Activated naive CD8-positive, alpha-beta T cell (primary cell): ENCODE data around the gene TAL1.
"Not testable (repeated sequence)": the region's sequence is repeated elsewhere in the genome, so short reads cannot be mapped to it uniquely, and the experiment has no call there.

Source experiments
- H3K27ac Mint-ChIP-seq: one replicate; pipeline ENCODE4 v1.8.0; 2021; ENCODE audit warnings: mixed read lengths
- H3K27me3 Mint-ChIP-seq: one replicate; pipeline ENCODE4 v1.8.0; 2021; ENCODE audit warnings: mixed read lengths
- H3K36me3 Mint-ChIP-seq: one replicate; pipeline ENCODE4 v1.8.0; 2021; ENCODE audit warnings: mixed read lengths
- H3K4me1 Mint-ChIP-seq: one replicate; pipeline ENCODE4 v1.8.0; 2021; ENCODE audit warnings: low read depth, mixed read lengths
- H3K4me3 Mint-ChIP-seq: one replicate; pipeline ENCODE4 v1.8.0; 2021; ENCODE audit warnings: mild to moderate bottlenecking, mixed read lengths
- H3K9me3 Mint-ChIP-seq: one replicate; pipeline ENCODE4 v1.8.0; 2021; ENCODE audit warnings: low read depth, mixed read lengths

Gene TAL1

DNA sequence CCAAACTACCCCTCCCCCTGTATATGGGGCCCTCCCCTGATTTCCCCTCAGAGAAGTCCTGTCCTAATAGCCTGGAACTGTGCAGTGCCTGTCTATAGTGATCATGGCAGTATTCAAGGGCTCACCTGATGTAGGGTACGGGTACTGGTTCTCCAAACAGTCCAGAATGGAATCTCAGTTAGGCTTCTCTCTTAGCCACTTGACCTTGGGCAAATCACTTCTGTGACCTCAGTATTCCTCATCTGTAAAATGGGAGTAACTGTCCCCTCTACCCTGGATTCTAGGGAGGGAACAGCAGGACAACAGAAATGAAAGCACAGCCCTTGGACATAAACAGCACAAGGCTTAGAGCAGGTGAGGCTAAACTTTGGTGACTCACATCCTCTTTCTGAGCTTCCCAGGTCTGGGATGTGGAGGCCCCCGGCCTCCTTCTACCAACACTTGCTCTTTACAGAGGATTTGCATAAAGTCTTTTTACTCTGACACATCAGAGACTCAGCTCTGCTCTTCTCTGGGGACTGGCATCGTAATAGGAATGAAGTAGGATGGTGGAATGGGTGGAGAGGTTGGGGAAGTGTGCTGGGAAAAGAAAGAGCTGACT, 22.2 kb downstream of the TAL1 start:
- Mint-ChIP-seq H3K27me3 (peaks cover 6% of the 10 kb centered on the region), H3K4me3 (no peak overlapping the region)

DNA sequence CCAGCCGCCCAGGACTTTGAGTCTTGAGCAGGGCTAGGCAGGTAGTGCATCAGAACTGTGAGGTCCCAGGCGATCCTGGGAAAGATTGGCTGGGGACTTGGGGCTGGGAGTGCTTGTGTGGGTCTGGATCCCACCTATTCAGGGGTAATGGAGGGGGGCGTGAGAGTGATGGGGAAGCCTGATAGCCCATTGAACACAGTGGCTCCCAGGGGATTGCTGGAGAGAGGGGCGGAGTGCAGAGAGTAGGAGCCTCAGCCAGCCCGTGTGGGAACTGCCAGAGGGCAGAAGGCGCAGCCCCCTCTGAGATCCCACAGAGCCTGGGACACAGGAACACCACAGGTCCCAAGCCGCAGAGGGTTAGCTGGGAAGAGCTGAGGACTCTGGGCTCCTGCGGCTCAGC, 22.9 kb downstream of the TAL1 start:
- Mint-ChIP-seq H3K27me3 (peaks cover 10% of the 10 kb centered on the region), H3K9me3 (no peaks in the 10 kb centered on the region), H3K36me3 (no peaks in the 10 kb centered on the region), H3K4me3 (no peak overlapping the region), H3K27ac (no peak overlapping the region), H3K4me1 (no peaks in the 10 kb centered on the region)

More for the DNA sequence above, 22.2 kb downstream of the TAL1 start:
- H3K36me3 Mint-ChIP-seq = no peaks in the 10 kb centered on the region
- H3K27ac Mint-ChIP-seq = no peak overlapping the region
- no peaks in the 10 kb centered on the region for H3K4me1 Mint-ChIP-seq
- no peaks in the 10 kb centered on the region for H3K9me3 Mint-ChIP-seq

DNA sequence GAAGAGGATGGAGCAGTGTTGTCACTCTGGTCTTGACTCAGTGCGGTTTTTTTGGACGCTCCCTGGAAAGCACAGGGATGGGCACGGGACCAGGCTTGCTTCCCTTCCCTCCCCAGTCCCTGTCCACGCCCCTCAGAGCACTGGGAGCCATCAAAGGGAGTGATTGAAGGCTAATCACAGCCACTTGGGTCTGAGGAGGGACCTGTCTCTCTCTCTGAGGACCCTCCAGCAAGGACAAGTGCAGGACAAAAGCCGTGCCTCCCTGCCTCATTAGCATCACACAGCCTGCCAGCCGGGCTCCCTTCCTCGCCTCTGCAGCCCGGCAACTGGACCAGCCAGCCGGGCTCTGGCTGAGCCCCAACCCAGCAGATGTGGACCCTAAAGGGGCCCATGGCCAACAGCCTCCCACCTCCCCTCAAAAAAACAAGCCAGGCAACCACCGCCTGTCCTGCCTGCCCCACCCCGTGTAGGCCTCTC, 23.6 kb downstream of the TAL1 start:
- H3K4me3 Mint-ChIP-seq = no peak overlapping the region

DNA sequence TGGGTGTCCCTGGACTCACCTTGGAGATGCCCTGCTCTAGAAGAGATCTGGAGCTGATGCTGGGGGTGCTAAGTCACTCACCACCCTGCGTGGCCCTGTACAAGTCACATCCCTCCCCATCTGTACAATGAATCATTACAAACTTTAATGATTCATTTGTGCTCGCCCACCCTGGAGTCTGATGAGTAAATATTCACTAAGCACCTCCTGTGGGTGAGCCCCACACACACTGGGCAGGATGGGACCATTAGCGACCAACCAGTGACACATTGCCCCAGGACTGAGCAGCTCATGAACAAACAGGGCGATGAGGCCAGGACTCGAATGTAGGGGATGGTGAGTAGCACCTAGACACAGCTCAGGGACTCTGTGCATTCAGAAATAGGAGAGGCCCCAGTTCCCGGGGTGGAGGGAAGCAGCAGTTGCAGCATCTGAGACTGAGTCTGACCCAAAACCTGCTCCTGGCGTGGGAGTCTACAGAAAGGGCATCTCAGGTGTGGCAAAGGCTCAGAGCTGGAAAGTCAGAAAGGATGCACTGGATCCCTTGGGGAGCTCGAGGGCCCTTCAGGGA, 24.1 kb downstream of the TAL1 start:
- no peaks in the 10 kb centered on the region for H3K4me1 Mint-ChIP-seq
- no peaks in the 10 kb centered on the region for H3K9me3 Mint-ChIP-seq
- H3K27me3 Mint-ChIP-seq = peaks cover 19% of the 10 kb centered on the region
- no peak overlapping the region for H3K4me3 Mint-ChIP-seq
- H3K36me3 Mint-ChIP-seq = no peaks in the 10 kb centered on the region
- H3K27ac Mint-ChIP-seq = no peak overlapping the region

More for the DNA sequence above, 23.6 kb downstream of the TAL1 start:
- Mint-ChIP-seq H3K4me1 (no peaks in the 10 kb centered on the region), H3K27me3 (peaks cover 15% of the 10 kb centered on the region), H3K36me3 (no peaks in the 10 kb centered on the region), H3K27ac (no peak overlapping the region), H3K9me3 (no peaks in the 10 kb centered on the region)

DNA sequence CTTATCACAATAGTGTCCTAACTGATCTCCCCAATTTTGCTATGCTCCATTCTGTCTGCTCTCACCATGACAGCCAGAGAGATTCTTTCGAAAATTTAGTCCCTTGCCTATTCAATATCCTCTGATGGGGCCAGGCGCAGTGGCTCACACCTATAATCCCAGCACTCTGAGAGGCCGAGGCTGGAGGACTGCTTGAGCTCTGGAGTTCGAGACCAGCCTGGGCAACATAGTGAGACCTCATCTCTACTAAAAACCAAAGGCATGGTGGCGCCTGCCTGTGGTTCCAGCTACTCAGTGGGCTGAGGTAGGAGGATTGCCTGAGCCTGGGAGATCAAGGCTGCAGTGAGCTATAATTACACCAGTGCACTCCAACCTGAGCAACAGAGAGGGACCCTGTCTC, 26.1 kb downstream of the TAL1 start:
- no peak overlapping the region for H3K27ac Mint-ChIP-seq
- peaks cover 21% of the 10 kb centered on the region for H3K27me3 Mint-ChIP-seq
- H3K9me3 Mint-ChIP-seq = no peaks in the 10 kb centered on the region
- no peaks in the 10 kb centered on the region for H3K36me3 Mint-ChIP-seq
- H3K4me1 Mint-ChIP-seq = no peaks in the 10 kb centered on the region
- no peak overlapping the region for H3K4me3 Mint-ChIP-seq

DNA sequence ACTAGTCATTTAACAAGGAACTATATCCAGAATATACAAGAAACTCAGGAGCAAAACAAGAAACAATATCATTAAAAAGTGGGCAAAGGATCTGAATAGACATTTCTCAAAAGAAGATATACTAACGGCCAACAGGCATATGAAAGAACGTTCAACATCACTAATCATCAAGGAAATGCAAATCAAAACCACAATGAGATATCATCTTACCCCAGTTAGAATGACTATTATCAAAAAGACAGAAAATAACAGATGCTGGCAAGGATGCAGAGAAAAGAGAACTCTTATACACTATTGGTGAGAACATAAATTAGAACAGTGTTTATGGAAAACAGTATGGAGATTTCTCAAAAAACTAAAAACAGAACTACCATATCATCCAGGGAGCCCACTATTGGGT, 28.5 kb downstream of the TAL1 start:
- not testable (repeated sequence) for H3K27ac Mint-ChIP-seq, H3K36me3 Mint-ChIP-seq, H3K4me3 Mint-ChIP-seq, H3K4me1 Mint-ChIP-seq, H3K9me3 Mint-ChIP-seq
- H3K27me3 Mint-ChIP-seq = peaks cover 27% of the 10 kb centered on the region

DNA sequence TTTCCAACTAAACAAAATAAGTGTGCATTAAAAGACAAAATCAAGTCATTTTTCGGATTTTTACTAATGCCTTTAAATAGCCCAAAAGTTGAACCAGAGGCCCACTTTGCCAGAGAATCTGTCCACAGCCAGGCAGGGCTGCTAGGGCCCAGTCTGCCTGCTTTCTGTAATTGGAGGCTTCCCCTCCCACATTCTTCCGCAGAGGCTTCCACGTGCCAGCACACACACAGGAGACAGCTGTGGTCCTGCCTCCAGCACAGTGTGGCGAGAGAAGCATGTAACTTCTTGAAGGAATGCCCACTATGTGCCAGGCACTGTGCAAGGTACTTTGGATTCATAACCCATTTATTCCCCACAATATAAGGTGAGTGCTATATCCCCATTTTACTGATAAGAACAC, 30.8 kb downstream of the TAL1 start:
- Mint-ChIP-seq H3K27me3 (peaks cover 27% of the 10 kb centered on the region), H3K9me3 (no peaks in the 10 kb centered on the region), H3K36me3 (no peaks in the 10 kb centered on the region), H3K4me1 (no peaks in the 10 kb centered on the region), H3K27ac (no peak overlapping the region), H3K4me3 (no peak overlapping the region)

DNA sequence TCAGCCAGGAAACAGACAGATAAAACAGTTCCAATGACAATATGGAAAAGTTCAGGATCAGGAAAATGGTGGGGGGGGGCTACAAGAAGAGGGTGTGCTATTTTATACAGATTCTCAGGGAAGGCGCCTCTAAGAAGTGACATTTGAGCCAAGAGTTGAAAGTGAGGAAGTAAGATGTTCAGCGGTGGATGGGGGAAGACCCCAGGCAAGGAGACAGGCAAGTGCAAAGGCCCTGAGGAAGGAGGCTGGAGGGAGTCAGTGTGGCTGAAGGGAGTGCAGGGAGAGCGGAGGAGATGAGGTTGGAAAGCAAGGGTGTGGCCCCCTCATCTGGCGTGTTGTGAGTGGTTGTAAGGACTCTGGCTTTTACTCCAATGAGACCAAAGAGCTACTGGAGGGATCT, 33.8 kb downstream of the TAL1 start:
- no peaks in the 10 kb centered on the region for H3K4me1 Mint-ChIP-seq
- no peaks in the 10 kb centered on the region for H3K9me3 Mint-ChIP-seq
- H3K27ac Mint-ChIP-seq = no peak overlapping the region
- H3K36me3 Mint-ChIP-seq = no peaks in the 10 kb centered on the region
- H3K27me3 Mint-ChIP-seq = peaks cover 20% of the 10 kb centered on the region
- no peak overlapping the region for H3K4me3 Mint-ChIP-seq

DNA sequence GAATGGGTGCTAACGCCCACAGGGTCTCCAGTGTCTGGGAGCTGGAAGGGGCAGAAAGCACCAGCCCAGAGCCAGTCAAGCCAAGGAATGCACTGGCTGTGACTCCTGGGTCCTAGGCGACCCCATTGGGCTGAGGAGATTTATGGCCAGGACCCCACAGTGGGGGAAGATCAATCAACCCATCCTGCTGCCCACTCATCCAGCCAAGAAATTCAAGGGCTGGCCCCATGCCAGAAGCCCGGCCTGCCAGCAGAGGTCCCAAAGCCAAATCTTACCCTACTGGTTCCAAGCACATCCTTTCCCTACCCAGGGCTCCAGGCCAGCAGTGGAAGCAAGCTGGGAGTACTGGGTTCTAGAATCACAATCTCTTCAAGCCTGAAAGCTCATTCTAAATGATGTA, 35.4 kb downstream of the TAL1 start:
- Mint-ChIP-seq H3K9me3 (no peaks in the 10 kb centered on the region), H3K36me3 (no peaks in the 10 kb centered on the region), H3K27ac (no peak overlapping the region), H3K4me1 (no peaks in the 10 kb centered on the region), H3K27me3 (peaks cover 18% of the 10 kb centered on the region), H3K4me3 (no peak overlapping the region)

DNA sequence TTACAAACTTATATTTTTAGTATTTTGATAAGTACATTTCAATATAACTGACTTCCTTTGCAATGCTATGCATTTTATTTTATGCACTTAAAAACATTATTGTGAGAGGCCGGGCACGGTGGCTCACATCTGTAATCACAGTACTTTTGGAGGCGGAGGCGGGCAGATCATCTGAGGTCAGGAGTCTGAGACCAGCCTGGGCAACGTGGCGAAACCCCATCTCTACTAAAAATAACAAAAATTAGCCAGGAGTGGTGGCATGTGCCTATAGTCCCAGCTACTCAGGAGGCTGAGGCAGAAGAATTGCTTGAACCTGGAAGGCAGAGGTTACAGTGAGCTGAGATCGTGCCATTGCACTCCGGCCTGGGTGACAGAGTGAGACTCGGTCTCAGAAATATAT, 36.0 kb downstream of the TAL1 start:
- H3K27ac Mint-ChIP-seq, H3K9me3 Mint-ChIP-seq, H3K36me3 Mint-ChIP-seq, H3K4me1 Mint-ChIP-seq, H3K4me3 Mint-ChIP-seq: not testable (repeated sequence)
- peaks cover 17% of the 10 kb centered on the region for H3K27me3 Mint-ChIP-seq

DNA sequence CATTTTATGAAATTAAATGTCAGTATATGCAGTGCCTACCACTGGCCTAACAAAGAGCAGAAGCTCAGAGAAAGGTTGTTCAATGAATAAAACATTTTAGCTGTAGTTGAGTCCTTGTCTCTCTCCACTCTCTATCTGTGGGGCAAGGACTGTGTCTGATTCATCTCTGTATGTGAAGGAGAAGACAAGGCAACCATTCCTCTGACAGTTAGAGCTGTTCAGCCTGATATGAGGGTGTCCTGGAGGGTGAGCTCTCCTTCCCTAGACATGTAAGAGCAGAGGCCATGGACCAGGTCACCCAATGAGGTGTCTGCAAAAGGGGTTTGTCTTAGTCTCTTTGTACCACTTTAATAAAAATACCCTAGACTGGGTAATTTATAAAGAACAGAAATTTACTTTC, 37.7 kb downstream of the TAL1 start:
- Mint-ChIP-seq H3K36me3 (no peaks in the 10 kb centered on the region), H3K27ac (no peak overlapping the region), H3K27me3 (peaks cover 17% of the 10 kb centered on the region)

DNA sequence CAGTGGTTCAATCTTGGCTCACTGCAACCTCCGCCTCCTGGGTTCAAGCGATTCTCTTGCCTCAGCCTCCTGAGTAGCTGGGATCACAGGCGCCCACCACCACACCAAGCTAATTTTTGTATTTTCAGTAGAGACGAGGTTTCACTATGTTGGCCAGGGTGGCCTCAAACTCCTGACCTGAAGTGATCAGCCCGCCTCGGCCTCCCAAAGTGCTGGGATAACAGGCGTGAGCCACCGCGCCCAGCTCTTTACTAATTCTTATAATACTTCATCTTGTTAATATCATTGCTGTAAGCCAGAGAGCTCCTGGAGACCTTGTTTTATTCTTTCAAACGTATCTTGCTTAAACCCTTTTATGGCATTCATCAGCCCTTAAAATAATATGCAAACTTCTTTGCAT, 38.5 kb downstream of the TAL1 start:
- H3K4me1 Mint-ChIP-seq, H3K27me3 Mint-ChIP-seq, H3K27ac Mint-ChIP-seq, H3K4me3 Mint-ChIP-seq, H3K9me3 Mint-ChIP-seq, H3K36me3 Mint-ChIP-seq: not testable (repeated sequence)

More for the DNA sequence above, 37.7 kb downstream of the TAL1 start:
- H3K4me1 Mint-ChIP-seq = no peaks in the 10 kb centered on the region
- no peaks in the 10 kb centered on the region for H3K9me3 Mint-ChIP-seq
- no peak overlapping the region for H3K4me3 Mint-ChIP-seq

DNA sequence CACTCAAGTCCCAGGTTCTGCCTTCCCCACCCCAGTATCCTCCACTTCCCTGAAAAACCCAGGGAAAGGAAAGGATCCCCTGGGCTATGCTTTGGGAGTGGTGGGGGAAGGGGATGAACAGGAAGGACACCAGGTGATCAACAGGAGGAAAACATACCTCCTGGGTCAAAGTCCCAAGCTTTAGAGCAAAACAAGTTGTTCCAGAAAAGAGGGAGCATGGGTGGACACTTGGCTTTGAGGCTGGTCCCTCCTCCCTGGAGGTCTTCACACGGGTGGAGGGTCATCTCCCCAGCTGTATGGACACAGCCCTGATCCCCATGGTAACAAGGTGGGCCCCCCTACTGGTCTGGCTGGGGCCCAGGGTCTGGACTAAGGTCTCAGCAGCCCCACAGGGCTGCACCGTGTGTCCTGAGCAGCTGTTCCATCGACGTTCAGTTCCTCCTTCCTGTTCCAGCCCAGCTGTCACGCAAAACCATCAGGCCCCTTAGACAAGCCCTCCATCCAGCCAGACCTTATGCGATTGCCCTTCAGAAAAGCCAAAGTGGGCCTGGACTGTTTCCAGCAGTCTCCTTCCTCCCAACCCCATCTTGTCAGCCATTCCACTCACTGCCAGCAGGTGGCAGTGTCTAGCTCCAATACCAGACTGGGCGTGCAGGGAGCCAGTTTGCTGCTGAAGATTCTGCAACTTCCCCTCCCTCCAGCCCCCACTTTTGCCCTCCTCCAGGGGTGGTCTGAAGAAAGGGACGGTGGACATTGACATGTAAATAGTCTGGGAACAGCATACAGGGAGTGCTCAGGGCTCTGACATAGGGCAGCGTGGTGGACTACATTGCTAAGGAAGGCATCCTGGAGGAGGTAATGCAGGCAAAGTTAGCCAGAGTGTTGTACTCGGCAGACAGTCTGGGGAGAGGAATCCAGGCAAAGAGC, 39.3 kb downstream of the TAL1 start:
- H3K4me3 Mint-ChIP-seq = no peak overlapping the region
- peaks cover 4% of the 10 kb centered on the region for H3K27me3 Mint-ChIP-seq
- H3K27ac Mint-ChIP-seq = no peak overlapping the region
- no peaks in the 10 kb centered on the region for H3K36me3 Mint-ChIP-seq
- no peaks in the 10 kb centered on the region for H3K4me1 Mint-ChIP-seq
- no peaks in the 10 kb centered on the region for H3K9me3 Mint-ChIP-seq

DNA sequence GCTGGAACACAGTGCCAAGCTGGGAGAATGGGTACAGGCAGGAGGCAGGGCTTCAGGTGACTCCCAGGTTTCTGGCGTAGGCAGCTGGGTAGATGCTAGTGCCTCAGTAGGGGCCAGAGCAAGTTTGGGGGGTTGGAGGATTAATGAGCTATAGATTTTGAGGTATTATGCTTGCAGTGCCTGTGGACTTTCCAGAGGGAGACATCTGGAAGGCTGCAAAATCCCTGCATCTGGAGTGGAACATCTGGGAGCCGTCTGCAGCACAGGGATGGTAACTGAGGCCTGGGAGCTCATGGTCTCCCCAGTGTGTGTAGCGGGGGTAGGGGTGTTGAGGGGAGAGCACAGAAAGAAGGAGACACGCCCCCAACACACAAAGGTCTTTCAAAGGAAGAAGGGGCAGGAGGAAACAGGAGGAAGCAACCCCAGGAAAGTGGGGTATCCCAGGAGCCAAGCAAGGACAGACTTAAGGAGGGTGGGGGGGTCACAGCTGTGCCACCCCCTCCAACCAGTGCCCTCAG, 40.0 kb downstream of the TAL1 start:
- peaks cover 4% of the 10 kb centered on the region for H3K27me3 Mint-ChIP-seq
- H3K27ac Mint-ChIP-seq = no peak overlapping the region
- no peaks in the 10 kb centered on the region for H3K9me3 Mint-ChIP-seq
- H3K4me3 Mint-ChIP-seq = no peak overlapping the region
- H3K36me3 Mint-ChIP-seq = no peaks in the 10 kb centered on the region
- H3K4me1 Mint-ChIP-seq = no peaks in the 10 kb centered on the region

DNA sequence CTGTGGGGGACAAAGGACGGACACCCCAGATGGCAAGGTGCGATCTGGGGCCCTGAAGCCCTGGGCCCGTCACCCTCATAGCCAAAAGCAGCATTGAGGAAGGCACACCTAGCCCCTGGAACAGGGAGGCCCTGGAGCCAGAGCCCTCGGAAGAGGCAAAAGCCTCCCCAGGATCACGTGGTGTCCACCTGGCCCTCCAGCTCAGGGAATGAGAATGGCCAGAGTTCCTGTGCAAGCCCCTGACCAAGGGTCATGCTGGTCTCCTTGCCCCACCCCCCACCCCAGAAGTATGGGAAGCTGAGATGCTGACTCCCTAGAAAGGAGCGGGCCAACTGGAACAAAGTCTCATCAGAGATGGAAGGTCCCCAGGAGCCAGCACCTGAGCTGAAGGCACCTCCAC, 41.2 kb downstream of the TAL1 start:
- Mint-ChIP-seq H3K4me3 (no peak overlapping the region), H3K4me1 (no peaks in the 10 kb centered on the region), H3K36me3 (no peaks in the 10 kb centered on the region), H3K27me3 (peaks cover 4% of the 10 kb centered on the region), H3K9me3 (no peaks in the 10 kb centered on the region), H3K27ac (no peak overlapping the region)
